ELR (cell line): Measurements from ENCODE around the gene MEGF11.

ENCODE experiments used
- DNase-seq: peaks from one replicate; pipeline ENCODE4 v3.0.0-alpha.2; 2015; ENCODE audit warnings: low read depth

MEGF11 gene

DNA sequence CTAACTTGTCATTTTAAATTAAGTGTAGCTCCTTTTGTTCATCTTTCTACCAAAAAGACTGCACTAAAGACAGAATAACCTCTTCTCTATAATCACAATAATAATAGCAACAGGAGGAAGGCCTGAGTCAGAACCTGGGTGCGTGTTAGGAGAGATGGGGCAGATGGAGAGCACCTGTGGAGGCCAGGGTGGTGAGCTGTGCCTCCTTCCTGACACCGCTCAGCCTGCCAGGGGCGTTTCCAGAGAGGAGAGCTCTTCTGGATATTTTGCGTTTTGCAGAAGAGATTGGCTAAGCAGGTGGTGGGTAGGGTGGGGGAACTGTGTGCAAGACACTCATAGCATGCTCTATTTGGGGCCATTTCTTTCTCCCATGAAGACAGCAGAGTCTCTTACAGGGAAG lies 83.5 kb downstream of the MEGF11 start:
- DNase-seq = no peak

DNA sequence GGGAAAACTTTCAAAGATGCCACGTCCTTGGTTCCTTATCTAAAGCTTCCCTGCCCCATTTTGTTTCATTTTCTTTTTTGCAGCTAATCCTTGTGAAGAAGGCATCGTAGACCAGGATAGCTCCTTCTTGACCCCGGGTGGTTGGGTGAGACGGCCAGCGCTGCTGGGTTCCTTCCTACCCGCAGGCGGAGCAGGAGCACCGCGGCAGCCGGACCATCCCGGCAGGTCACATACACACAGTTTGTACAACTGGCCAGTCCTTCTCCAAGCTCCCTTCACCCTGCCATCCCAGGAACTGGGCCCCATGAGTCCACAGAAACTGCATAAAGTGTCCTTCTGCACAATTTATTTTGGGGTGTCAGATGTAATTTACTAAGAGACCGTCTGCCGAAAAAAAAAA lies 83.9 kb downstream of the MEGF11 start:
- DNase-seq = no peak

DNA sequence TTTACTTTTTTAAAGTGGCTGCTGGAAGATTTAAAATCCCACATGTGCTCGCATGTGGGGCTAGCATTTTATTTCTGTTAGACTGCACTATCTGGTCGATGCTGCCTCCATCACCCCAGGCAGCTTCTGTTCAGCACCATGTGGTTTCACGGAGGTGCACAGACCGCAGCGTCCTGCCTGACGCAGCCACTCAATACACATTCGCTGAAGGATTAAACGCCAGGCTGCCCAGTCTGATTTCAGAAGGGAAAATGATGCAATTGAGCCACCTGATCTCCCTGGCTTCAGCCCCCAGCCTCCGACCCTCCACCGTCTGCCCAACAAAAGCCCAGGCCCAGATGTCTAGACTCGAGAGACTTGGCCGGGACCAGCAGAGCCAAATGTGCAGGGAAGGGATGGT lies 84.5 kb downstream of the MEGF11 start:
- DNase-seq = no peak

DNA sequence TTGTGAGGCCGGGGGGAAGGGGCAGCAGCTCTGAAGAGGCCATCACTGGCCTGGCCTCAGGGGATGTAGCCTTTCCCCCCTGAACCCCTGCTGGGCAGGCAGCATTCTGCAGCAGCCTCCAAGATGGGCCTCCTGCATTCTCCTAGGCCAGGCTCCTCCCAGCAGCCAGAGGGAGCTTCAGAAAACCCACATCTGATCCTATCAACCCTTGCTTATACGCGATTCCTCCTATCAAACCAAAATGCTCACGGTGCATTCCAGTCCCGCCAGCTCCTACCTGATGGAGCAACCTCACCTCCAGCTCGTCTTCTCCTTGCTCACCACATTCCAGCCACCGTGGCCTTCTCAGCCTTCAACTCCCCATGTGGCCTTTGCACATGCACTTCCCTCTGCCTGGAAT lies 85.7 kb downstream of the MEGF11 start:
- DNase-seq = no peak

DNA sequence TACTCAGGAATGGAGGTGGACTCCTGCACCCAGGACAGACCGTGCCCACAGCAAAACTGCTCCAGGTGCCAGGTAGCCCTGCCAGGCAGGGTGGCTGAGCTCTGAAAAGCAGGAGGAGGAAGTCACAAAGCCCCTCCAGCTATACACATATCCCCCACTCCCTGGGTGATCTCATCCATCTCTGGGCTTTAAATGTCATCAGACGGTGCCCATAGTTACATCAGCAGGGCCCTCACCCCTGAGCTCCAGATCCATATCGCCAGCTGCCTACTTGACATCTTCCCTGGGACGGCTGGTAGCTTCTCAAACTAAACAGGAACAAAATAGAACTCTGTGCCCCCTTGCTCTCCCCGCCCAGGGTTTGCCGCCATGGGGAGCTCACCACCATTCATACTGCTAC lies 87.7 kb downstream of the MEGF11 start:
- DNase-seq = no peak

DNA sequence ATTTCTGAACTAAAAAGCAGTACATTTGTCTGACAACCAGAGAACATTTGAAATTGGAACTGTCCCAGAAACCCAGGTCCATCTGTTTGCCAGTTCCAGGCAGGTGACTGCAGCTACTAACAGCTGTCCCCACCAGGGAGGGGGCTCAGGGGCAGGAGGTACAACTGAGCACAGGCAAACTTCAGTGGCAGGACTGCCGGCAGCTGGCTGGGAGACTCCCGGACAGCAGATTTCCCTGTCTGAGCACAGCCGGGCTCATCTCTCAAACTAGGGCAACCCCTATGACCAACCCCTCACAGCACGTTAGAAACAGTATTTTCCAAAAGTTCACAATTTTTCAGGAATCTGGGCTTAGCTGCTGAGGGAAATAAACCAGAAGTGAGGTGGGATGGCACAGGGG lies 88.8 kb downstream of the MEGF11 start:
- DNase-seq = no peak

DNA sequence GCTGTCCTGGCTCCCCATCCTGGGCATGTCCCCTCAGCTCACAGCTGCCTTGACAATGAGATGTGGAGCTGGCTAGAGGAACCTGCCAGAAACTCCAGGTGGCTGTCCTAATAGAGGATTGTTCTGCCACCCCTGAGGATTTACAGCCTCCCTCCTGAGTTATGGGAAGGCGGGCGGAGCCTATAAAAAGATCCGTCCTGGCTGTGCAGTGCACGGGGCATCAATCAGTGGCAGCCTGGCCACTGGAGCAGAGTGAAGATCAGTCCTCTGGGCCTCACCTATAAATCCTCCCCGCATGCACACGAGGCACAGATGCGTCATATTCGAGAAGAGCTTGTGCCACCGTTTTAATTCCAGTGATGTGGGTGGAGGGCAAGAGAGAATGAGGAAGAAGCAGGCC lies 90.0 kb downstream of the MEGF11 start:
- DNase-seq = no peak

DNA sequence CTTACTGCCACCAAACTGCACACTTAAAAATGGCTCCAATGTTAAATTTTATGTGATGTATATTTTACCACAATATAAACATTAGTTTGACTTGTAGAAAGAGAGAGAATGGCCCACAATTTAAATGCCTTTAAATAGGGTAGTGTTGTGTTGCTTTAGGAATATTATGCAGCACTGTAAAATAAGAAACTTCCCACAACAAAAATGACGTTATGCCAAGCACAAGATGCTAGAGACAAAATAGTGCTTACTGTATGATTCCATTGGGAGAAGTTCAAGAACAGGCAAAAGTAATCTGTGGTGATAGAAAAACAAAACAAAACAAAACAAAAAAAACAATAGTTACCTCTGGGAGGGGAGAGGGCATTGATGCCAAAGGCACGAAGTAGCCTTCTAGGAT lies 91.3 kb downstream of the MEGF11 start:
- no peak for DNase-seq

DNA sequence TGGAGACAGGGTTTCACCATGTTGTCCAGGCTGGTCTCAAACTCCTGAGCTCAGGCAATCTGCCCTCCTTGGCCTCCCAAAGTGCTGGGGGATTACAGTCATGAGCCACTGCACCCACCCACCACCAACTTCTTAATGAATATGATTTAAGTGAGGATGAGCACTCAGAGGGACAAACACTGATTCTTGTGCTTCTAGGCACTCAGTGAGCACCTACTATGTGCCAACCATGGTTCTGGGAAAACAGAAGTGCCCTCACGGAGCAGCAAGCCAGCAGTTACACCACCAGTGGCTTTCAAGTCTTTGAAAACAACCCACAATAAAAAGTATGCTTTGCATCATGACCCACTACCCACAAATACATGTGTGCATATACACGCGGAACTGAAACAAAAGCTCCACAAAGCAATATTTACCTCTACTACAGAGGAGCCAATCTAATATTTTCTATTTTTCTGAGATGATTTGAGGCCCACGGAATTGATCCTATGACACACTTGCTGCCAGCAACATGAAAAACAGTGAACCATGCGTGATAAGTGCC lies 91.9 kb downstream of the MEGF11 start:
- no peak for DNase-seq

DNA sequence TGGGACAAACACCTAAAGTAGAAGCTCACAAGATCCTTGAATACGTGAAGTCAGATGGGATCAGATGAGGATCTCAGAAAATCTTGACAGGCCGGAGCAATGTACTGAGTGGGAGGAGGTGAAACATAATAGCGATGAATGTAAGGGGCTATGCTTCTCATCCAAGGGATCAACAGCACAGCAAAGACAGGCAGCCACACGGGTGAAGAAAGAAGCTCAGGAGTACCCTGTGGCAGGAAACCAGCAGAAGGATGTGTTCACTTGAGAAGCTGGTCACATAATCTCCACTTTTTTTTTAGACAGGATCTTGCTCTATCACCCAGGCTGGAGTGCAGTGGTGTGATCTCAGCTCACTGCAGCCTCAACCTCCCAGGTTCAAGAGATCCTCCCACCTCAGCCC lies 92.4 kb downstream of the MEGF11 start:
- no peak for DNase-seq

DNA sequence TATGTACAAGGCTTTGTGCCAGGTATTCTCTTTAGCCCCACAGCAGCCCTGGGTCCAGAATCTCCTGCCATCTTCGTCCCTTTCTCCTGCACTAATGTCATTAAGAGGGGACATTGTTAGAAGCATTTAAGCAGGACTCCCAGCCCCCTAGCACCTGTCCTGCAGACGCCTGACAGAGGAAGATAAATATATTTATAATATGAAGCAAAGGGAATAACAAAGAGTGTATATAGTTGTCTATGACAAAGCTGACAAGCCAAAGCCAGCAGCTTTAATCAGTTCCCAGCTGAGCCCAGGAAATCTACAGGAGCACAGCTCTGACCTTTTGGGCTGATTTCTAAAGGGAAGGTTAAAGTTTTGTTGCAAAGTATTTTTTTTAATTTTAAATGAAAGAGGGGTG lies 96.0 kb downstream of the MEGF11 start:
- no peak for DNase-seq

DNA sequence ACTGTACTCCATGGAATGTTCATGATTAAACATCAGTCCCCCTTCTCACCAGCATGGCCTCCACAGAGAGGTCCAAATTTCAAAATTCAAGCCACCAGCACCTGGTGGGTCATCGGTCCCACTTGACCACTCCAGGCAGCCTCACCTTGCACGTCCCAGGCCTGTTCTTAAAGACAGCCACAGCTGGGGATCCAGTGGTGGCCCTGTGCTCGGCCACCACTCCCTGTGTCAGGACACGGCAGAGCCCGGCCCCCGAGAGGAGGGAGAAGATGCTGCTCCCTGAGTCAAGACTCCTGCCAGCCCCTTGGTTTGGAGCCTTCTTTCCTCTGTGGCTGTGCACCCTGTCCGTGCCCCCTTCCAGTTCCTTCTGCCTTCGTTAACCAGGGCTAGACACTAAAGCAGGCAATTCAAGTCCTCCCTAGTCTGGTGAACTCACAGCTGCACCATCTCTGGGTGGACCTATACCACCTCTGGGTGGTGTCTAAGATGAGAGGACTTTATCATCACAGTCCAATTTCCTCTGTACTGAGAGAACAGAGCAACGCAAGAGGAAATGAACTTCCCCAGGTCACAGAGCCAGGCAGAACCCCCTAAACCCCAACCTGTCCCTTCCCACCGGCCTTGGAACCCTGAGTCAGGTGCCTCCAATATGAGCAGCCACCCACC lies 97.1 kb downstream of the MEGF11 start:
- DNase-seq = no peak

DNA sequence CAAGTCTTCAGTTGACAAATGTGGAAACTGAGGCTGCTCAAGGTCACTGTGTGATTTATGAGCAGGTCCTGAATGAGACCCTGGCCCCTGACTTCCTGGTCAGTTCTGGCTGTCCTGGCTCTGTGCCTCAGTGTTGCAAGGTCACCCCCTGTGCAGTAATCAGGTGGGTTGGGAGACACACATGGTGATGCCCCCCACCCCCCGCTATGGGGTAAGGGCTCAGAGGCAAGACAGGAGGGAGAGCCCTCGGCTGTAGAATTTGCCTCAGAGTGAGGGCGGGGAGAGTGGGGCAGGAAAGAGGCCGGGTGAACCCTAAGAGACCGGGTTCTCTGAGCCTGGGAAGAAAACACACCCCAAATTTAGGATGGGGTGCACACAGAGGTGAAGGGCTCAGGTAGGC lies 98.5 kb downstream of the MEGF11 start:
- no peak for DNase-seq

DNA sequence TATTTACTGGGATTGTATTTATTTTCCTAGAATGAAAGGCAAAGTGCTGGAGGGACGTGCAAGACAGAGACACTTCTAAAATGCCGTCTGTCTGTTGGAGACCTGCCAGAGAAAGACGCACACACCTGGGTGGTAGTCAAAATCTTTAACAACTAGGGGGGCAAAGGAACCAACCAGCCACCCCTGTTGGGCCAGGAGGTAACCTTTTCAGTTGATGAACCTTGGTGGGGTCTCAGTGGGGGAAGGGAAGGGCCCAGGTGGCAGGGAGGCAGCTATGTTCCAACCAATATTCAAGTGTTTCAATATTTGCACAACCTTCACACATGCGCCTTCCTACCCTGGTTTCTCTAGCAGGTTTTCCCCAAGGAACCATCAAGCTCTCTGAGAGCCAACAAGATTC lies 99.0 kb downstream of the MEGF11 start:
- DNase-seq = no peak

DNA sequence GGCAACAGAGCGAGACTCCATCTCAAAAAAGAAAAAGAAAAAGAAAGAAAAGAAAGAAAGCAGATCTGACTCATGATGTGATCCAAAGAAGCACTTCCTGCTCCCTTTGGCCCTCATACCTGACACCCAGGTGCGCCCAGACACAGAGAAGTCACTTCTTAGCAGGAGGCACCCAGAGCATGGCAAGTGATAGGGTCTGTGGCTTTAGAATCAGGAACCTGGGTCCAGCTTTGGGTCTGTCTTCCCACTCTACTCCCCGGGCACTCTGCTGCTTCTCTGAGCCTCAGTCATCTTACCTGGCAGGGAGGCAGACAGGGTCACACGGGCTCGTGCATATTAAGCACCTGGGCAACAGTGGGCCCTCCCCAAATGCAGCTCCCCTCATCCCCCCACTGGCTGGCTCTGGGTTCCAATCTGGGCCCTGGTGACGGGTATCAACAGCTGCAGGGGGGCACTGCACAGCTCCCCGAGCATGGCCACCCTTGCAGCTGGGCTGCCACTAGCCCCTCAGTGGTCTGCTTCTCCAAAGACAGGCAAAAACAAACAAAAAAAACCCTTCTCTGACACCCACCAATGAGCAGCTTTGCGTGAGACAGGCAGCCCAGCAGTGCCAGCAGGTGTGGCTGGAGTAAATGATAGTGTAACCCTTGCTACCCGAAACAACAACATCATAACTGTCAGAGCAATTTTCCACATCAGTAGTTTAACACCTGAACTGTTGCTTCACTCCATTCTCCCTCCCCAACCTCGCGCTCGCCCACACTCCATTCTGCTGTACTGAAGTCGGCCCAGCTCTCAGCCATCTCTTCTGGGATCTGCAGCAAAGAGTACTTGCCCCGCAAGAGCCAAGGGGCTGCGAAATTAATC lies 99.8 kb downstream of the MEGF11 start:
- no peak for DNase-seq

DNA sequence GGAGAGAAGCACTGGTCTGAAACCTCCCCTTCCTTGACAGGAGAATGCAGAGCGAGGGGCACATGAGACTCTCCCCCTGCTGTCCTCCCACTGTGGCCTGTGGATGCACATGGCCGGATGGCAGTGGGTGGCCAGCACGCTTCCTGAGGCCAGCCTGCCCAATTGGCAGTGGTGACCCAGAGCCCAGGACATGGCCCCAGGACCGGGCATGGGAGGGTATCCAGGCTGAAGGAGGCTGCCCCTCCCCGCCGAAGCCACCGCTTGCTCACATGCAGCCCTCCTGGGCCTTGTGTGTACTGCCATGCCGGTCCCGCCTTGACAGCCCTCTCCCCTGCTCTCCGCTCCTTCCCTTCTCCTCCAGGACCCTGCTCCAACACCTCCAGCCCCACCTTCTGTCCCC lies 100.9 kb downstream of the MEGF11 start:
- DNase-seq = no peak

DNA sequence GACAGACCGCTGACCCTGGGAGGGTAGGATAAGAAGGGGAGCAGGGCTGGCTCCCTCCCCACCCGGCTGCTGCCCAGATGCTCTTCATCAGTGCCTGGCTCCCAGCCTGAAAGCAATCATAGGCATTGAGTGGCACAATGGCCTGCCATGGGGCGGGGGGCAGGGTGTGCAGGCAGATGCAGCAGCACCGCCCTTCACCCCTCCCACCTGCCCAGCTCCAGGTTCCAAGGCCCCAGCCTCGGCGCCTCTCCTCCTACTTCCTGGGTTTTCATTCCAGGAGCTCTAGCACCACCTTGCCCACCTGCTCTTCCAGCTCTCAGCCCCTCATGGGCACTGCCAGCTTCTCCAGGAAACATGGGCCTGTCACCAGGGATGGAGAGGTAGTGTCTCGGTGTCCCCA lies 101.7 kb downstream of the MEGF11 start:
- DNase-seq = no peak

DNA sequence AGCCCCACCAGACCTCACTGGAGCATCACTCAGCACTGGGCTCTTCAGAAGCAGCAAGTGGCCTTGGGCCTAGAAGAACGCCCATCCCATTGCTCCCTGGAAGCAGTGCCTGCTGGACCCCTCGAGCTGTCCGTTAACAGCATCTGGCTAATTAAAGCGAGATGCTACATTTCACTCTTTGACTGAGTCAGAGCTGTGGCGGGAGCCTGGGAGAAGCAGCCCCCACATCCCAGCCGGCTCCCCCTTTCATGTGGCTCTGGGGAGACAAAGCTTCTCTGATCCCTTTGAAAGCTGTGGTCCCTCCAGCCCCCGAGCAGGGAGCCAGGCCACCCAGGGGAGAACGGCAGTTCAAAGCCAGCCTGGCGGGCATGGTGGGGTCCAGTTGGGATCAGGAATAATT lies 103.7 kb downstream of the MEGF11 start:
- no peak for DNase-seq

DNA sequence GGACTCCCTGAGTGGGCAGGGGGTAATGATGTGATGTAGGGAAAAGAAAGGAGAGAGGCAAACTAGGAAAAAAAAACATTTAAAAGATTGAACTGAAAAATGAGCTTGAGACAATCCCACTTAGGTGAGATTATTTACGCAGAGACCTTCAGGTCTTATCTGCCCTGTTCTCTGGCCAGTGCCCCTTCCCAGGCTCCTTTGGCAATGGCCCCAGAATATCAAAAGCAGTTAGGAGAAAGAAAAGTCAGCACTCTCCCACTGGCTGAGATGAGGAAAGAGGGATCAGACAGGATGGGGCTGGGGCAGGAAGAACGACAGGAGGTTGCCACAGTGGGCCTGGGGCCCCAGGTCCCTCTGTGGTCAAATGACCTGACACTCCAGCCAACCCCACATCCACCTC lies 105.4 kb downstream of the MEGF11 start:
- DNase-seq = no peak

DNA sequence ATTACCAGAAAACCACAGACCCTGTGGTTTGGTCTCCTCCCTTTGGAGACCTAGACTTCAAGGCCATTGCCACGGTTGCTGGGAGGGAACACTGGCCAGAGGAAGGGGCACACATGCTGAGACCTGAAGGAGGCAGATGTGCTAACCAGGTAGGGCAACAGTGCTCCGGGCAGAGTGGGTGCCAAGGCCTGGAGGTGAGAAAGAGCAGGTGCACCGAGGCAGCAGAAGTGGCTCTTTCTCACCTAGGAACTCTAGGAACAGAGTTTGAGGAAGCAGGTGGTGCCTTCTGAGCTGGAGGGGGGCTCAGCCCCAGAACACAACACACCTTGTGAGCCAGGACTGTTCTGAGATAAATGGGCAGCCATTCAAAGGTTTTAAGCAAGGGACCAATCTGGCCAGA lies 106.1 kb downstream of the MEGF11 start:
- DNase-seq = no peak

DNA sequence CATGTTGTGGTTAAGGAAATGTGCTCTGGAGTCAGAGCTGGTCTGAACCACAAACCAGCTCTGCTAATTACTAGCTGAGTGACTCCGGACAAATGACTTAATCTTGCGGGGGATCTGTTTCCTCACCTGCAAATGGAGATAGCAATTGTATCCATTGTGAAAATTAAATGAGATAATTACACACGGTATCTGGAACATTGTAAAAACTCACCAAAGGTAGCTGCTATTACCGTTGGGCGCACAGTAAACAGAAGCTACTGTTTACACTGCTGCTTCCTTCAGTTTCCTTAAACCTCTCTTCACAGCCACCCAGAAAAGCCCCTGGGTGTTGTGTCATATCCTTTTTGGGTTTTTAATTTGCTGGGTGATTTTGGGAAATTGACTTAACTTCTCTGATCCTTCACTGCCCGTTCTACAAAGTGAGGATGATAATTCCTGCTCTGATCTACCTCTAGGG lies 107.8 kb downstream of the MEGF11 start:
- DNase-seq = no peak

DNA sequence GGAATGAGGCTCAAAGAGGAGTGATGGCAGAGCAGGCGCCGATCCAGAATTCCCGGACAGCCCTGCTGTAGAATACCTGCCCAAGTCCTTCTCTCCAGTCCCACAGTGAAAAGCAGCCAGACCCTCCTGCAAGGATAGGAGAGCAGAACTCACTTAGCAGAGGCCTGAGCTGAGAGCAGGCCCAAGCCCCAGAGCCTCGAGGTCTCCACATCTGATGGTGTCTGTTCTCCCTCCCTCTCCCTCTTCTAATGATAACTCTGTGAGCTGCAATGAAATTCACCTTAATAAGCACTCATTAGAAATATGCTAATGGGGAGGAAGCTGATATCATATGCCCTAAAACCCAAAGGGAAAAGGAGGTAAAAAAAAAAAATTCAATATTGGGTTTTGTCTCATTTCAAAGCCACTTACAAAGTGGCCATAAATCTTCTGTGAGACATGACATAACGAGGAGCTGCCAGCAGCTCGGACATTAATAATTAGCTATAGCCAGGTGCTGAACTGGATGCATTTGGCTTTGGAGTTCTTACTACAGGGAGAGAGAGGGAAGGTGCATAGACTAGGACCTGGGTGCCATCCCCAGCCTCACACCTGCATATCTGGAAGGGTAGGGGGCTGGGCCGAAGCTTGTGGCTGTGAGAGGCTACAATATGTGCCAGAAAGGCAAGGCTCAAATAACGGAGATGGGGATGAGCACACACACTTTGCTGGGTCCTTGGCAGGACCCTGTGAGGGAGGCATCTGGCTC lies 108.4 kb downstream of the MEGF11 start:
- DNase-seq = no peak

DNA sequence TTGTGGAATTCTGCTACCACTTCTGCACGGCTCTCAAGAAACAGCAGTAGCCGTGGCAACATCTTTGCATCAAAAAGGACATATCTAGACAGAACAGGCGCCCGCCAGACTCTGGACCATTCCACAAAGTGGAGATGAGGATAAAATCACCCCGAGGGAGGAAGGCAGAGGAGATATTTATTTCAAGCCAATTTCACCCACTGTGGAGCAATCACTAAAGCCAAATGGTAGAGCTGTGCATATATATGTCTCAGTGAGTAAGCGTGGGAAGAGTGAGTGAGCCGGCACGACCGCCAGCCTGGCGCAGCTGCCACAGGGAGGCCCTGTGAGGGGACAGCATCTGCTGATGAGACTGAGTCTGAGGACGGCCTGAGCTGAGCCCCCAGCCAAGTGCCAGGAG lies 111.3 kb downstream of the MEGF11 start:
- no peak for DNase-seq
